Activated gamma-delta T cell treated with anti-CD3 and anti-CD28 coated beads, Interleukin-2, amount 50 U/mL, for 16 hours (primary cell): ENCODE measurements around the gene ACR.

Experiments used
- DNase-seq: peaks from one replicate; pipeline ENCODE4 v3.0.0-alpha.2; 2020; ENCODE audit warnings: low read depth

Gene ACR

DNA sequence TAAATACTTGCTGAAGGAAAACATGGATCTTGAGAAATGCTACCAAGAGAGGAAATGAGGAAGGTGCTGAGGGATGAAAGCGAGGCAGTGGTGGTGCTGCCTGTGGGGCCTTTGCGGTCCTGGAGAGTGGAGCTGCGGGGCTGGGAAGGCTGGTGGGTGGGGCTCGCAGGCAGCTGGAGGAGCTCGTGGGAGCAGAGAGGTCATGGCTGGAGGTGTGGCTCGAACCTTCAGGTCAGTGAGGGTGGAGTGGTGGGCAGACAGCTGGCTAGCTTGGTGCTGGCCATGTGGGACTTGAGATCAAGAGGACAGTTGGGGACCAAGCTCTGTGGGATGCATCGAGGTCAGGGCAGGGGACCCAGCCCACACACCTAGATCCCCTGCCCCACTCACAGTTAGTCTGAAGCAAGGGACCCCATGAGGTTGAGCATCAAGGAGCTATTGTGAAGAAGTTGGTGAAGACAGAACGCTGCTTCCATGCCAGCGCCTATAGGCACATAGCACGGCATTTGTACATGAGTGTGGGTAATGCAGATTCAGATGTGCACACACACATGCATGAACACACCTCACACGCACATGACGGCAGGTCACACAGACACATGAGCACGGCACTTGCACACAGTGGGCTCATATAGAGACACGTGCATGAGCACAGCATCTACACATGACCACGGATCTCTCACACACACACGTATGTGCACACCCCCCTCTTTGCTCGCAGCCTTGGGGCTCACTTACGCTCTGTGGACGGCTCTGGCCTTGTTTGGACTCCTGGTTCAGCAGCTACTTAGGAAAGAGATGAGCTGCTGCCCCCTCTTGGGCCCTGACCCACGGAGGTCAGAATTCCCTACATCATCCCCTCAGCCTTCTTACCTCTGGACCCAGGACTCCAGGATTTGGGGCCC lies 34.9 kb upstream of the ACR start:
- no peak for DNase-seq

DNA sequence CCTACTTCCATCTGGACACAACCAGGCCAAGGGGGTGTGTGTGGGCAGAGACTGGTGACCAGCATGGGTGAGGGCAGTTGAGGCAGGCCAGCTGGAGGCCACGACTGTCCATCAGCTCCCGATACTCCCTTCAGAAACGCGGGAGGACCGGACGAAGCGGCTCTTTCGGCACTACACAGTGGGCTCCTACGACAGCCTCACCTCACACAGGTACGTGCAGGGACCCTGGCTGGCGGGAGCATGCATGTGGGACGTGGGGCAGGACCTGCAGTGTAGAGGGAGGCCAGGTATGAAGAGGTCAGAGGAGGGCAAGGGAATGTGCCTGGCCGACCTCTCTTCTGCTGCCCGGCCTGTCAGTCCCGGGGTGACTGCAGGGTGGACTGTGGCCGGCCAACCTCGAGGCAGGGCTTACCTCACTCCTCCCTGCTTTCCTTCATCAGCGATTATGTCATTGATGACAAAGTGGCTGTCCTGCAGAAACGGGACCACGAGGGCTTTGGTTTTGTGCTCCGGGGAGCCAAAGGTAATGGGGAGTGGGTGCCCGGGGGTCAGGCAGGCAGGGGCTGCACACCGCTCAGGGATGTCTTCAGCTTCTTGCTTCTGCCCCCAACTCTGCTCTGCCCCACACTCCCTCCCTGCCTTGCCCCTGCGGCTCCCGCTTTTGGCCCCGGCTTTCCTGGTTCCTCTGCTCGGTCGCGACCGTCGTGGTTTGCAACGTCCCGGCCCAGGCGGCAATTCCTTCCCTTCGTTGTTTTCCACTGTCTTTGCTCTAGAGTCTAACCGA lies 34.1 kb upstream of the ACR start:
- no peak for DNase-seq

GRCh38 chr22:50704510-50705218 lies 33.3 kb upstream of the ACR start:
- DNase-seq, result no peak

- DNase-seq, result no peak
These were observed 32.7 kb upstream of the ACR start for GRCh38 chr22:50705219-50705691.

GRCh38 chr22:50705851-50706351 lies 32.1 kb upstream of the ACR start:
- DNase-seq, result no peak

GRCh38 chr22:50706481-50707125 lies 31.4 kb upstream of the ACR start:
- DNase-seq, result no peak

DNA sequence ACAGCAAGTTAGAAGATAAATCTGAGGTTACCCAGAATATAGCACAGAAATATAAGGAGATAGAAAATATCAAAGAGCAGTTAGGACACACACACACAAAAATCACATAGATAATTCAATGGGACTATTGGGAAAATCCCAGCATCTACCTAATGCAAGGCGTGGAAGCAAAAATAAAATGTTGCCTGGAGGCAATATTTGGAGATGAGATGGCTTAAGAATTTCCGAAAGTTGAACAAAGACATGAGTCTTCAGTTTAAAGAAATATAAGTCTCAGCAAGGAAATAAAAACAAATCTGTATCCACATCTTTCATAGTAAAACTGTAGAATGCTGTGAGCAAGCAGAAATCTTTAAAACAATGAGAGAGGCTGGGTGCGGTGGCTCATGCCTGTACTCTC lies 29.5 kb upstream of the ACR start:
- DNase-seq, result no peak

DNA sequence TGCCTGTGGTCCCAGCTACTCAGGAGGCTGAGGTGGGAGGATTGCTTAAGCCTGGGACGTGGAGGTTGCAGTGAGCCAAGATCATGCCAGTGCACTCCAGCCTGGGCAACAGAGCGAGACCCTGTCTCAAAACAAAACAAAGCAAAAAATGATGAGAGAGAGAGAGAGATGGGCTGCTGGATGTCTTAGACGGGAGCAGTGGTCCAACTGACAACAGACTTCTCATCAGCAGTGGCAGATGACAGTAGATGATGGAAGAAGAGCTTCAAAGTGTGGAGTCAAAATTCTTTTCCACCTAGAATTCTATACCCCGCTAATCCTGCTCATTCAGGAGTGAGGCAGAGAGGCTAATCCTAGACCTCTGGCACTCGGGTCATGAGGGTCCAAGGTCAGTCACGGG lies 29.0 kb upstream of the ACR start:
- no peak for DNase-seq

DNA sequence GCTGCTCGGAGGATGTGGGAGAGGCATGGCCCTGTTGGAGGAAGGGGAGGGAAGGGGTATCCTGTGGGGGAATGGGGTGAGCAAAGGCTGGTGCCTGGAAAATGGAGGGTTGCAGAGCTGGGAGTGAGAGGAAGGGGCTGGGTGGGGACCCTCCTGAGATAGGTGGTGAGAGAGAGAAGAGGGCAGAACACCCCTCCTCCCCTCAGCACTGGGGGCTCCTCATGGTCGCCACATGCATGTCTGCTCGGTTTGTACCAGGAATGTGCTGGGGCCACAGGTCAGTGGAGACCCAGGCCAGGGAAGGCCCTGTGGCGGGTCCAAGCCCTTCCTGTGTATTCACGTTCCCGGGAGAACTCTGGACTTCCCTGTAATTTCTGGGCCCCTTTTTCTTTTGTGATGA lies 27.8 kb upstream of the ACR start:
- DNase-seq, result no peak

DNA sequence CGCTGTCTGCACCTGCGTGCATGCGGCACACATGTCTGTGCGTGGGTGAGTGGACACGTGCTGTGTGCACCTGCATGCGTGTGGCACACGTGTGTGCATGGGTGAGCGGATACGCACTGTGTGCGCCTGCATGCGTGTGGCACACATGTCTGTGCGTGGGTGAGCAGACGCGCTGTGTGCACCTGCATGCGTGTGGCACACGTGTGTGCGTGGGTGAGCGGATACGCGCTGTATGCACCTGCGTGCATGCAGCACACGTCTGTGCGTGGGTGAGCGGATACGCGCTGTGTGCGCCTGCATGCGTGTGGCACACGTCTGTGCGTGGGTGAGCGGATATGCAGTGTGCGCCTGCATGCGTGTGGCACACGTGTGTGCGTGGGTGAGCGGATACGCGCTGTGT lies 27.1 kb upstream of the ACR start:
- no peak for DNase-seq

- no peak for DNase-seq
These were observed 26.3 kb upstream of the ACR start for GRCh38 chr22:50711446-50712340.

DNA sequence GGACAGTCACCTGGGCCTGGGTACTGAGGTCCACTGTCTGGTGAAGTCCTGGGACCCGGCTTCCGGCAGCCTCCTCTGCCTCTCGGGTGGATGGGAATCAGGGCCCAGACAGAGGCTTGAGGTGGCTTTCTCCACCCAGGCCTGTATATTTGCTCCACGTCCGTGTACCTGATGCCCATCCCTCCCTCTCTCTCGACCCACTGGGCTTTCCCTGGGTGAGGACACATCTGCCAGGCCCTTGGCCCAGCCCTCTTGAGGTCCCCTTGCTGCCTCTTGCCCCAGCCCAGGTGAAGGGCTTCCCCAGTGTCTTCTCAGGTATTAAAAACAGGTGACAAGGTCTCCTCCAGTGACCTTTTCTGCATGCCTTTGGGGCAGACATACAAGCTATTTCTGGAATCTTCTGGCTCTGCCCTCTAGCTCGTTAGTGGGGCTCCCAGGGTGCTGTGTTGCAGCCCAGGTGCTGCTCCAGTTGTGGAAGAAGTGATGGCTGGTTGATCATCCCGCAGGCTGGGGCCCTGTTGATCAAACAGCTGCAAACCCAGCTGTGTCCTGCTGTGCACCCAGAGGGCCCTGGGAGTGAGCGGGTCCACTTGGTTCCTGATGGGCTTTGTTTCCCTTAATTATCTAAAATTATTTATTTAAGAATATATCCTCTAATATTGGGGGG lies 25.5 kb upstream of the ACR start:
- DNase-seq, result no peak

DNA sequence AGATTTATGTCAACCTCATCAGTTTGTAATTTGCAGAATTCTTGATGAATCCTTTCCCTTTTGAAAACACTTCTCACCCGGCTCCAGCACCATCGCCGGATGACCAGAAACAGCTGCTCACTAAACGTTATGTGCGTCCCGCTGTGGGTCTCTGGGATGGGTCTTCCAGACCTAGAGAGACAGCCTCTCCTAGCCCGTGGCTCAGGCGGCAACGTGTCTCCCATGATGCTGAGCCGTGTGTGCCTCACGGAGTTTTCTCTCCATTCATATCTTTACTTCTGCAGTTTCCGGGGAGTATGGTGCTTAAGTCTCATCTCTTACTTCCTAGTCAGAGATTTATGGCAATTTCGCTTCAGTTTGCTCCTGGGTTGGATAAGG lies 25.0 kb upstream of the ACR start:
- no peak for DNase-seq

DNA sequence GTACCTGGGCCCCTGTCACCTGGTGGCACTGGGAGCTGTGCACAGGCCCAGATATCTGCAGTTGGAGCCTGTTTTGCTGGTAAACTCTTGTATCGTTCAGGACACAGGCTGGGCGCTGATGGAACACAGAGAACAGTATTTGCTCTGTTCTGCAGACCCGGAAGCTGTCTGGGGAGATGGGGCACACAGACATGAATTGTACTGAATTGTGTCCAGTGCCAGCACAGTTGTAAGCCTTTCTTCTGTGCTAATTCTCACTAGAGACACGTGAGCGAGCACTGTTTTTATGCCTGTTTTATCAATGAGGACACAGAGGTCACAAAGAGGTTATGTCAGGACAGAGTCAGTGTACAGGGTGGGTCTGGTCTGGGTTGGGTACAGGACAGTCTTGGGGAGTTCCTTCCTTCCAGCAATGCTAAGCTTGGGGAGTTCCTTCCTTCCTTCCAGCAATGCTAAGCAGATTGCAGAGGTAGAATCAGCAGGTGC lies 24.4 kb upstream of the ACR start:
- DNase-seq, result no peak

GRCh38 chr22:50714150-50714549 lies 23.9 kb upstream of the ACR start:
- DNase-seq, result no peak

DNA sequence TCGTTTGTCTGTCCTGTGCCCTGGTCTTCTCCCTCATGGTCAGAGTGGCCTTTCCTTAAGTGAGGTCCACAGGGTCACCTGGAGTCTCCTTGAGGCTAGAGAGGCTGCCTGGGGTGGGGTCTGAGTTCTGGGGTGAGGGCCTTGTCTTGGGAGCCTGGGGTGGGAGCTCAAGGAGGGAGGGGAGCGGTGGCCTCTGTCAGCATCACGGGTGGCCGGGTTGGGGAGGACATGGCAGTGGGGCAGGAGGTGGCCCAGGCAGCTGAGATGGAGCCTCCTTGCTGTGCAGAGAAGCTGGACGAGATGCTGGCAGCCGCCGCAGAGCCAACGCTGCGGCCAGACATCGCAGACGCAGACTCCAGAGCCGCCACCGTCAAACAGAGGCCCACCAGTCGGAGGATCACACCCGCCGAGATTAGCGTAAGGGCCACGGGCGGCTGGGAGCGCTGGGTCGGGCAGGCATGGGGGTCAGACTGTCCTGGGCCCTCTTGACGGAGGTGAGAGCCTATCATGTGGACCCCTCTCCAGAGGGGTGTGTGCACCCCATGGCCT lies 23.3 kb upstream of the ACR start:
- DNase-seq, result no peak

GRCh38 chr22:50715250-50715649 lies 22.8 kb upstream of the ACR start:
- DNase-seq, result no peak

DNA sequence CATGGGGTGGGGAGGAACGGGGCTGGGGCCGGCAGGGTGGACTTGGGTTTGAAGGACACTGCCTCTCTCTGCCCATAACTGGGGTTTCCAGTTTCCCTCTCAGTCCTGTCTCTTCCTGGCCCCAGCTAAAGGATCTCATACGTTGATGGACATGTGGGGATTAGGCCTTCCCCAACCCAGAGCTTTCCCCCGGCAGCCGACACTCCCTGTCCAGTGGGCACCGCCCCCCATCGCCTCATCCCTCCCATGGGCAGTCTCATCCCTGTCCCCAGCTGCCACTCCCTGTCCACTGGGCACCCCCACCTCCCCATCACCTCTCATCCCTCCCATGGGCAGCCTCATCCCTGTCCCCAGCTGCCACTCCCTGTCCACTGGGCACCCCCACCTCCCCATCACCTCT lies 22.2 kb upstream of the ACR start:
- no peak for DNase-seq

DNA sequence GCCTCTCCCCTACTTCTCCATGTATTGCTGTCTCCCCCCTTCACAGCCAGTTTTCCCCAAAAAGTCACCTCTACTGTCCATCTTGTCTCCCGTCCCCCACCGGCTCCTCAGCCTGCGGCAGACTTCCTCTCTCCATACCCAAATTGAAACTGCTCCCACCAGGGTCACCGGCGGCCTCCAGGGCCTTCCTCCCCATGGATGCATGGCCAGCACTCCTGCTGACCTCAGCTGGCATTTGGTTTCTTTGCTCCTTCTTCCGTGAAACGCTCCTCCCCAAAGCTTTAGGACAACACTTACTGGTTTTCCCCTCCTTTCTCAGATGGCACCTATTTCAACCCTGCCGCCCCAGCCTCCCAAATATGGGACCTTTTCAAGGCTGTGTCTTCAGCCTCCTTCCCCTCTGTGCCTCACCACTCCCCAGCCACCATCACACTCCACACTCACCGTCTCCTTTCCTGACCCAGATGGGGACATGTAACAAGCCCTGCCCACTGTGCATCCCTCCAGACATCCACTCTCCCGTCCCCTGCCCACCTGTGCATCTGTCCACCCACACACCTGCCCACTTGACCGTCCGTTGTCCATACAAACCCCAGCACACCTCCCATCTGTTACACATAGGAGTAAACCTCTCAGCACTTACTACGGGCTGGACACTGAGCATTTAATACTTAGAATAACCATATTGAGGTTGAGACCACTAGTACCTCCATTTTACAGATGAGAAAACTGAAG lies 21.5 kb upstream of the ACR start:
- no peak for DNase-seq
